GM12872 (cell line): ENCODE measurements around the gene NOTO.
A peak's percentile ranks its signal among the peaks of the same experiment; 100 is the strongest.

Experiments
- CTCF ChIP-seq: IDR thresholded peaks from 3 replicates; pipeline ENCODE4 v1.5.1; 2011; ENCODE audit warnings: low read depth, mild to moderate bottlenecking, low read length, moderate library complexity; ENCODE audit not compliant: insufficient read depth

The NOTO gene

DNA sequence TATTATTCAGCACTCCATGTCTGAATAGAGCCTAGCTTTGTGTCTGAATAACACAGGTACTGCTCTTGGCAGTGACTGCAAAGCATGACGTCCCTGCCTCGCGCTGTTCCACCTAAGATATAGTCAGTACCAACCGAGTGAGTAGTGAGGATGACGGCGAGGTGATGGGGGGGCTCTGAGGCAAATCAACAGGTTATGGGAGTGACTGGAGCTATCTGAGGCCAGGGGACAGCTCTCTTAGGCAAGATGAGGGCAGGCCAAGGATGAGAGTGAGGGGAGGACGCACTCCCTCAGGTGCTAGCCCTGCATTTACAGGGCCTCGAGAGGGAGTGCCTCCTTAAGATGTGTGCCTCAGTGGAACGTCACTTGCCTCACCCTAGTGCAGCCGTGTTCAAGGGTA is 28.1 kb upstream of the NOTO start:
- no peak for TF ChIP-seq CTCF

- TF ChIP-seq CTCF = no peak
Measured at GRCh38 chr2:73174941-73175662, 27.3 kb upstream of the NOTO start.

DNA sequence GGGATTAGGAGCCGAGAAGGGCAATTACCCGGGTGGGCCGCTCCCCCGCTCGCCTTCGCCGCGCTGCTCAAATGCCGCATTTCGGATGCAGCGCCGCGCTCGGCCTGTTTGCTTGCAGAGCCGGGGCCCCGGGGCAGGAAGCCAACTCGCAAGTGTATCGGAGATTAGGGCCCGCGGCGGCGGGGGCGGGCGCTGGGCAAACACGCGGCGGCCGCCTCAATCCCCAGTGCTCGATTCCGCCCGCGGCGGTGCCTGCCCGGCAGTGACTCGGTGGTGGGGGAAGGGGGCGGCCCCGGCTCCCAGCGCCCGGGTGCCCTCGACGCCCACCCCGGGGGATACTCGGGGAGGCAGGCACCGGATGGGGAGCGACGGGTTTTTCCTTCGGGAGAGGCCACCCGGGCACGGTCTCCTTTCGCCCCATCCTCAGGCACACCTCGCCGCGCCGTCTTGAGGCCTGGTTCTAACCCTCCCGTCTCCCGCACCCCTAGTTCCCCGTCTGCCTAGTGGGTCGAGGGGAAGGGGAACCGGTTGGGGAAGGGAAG is 26.6 kb upstream of the NOTO start:
- no peak for TF ChIP-seq CTCF

GRCh38 chr2:73176205-73176880 is 26.0 kb upstream of the NOTO start:
- peak; percentile 34; the same call in 1 of the 3 replicates for TF ChIP-seq CTCF

- TF ChIP-seq CTCF = peak; percentile 85
Measured at GRCh38 chr2:73176881-73177644, 25.3 kb upstream of the NOTO start.

GRCh38 chr2:73177645-73178255 is 24.6 kb upstream of the NOTO start:
- TF ChIP-seq CTCF = no peak

- TF ChIP-seq CTCF = no peak
Measured at GRCh38 chr2:73185965-73186364, 16.4 kb upstream of the NOTO start.
